RPMI8226 (cell line): ENCODE data around the gene MRPL49.
"Not testable (repeated sequence)": the region's sequence is repeated elsewhere in the genome, so short reads cannot be mapped to it uniquely, and the experiment has no call there.

Experiments
- DNase-seq: peaks from one replicate; pipeline ENCODE4 v3.0.0-alpha.2; 2015

The MRPL49 gene

GRCh38 chr11:65134952-65135632, 13.0 kb downstream of the MRPL49 start:
- DNase-seq, result peak; percentile 96

GRCh38 chr11:65135633-65136145, 13.6 kb downstream of the MRPL49 start:
- DNase-seq, result peak; percentile 25

GRCh38 chr11:65136515-65137096, 14.5 kb downstream of the MRPL49 start:
- no peak for DNase-seq

GRCh38 chr11:65141896-65142494, 19.9 kb downstream of the MRPL49 start:
- DNase-seq, result no peak

DNA sequence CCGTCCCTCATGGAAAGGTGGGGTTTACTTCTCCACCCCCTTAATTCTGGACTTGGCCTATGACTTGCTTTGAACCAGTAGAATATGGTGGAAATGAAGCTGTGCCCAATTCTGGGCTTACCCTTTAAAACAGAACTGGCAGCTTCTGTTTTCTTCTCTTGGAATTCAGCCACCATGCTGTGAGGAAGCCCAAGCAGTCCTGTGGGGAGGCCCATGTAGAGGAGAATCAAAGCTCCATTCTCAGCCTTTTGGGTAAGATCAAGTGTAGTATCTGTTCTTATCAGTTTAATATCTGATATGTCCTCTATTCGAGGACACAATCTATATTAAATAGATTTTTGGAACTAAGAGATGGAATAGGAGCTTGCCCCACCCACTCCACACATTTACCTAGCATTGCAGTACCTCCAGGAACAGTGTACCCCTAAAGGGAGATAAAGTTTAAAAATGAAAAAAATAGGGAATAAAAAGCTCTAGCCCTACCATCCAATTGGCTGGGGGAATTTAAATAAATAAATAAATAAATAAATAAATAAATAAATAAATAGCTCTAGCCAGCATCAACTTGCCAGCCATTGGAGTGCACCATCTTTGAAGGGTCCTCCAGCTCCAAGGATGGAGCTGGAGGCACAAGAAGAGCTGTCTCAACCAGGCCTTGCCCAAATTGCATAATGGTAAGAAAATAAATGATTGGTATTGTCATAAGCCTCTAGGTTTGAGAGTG, 25.4 kb downstream of the MRPL49 start:
- DNase-seq, result no peak

DNA sequence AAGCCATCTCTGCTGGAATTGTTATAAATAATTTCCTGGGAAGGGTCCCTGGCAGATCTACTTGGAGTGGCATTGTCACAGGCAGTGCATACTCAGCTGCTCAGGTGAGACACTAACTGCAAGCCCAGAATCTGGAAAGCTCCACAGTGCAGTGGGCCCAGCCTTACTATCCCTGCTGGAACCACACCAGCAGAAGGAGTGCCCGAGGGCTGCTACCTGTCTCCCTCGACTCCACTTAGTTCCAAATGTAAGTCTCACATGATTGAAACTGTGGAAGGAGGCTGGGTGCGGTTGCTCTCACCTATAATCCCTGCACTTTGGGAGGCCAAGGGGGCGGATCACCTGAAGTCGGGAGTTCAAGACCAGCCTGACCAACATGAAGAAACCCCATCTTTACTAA, 26.5 kb downstream of the MRPL49 start:
- no peak for DNase-seq

DNA sequence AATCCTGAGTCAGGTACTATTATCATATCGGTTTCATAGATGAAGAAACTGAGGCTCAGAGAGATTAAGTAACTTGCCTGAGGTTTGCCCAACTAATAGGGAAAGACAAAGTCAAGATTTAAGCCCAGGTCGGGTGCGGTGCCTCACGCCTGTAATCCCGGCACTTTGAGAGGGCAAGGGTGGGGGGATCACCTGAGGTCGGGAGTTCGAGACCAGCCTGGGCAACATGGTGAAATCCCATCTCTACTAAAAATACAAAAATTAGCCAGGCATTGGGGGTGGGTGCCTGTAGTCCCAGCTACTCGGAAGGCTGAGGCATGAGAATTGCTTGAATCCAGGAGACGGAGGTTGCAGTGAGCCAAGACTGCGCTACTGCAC, 28.0 kb downstream of the MRPL49 start:
- DNase-seq, result not testable (repeated sequence)

- DNase-seq, result peak; percentile 88
These were observed 28.6 kb downstream of the MRPL49 start for GRCh38 chr11:65150509-65151299.

- no peak for DNase-seq
These were observed 29.3 kb downstream of the MRPL49 start for GRCh38 chr11:65151331-65151899.

- DNase-seq, result peak; percentile 45
These were observed 30.0 kb downstream of the MRPL49 start for GRCh38 chr11:65152122-65152521.

- DNase-seq, result no peak
These were observed 34.1 kb downstream of the MRPL49 start for GRCh38 chr11:65156256-65156655.

DNA sequence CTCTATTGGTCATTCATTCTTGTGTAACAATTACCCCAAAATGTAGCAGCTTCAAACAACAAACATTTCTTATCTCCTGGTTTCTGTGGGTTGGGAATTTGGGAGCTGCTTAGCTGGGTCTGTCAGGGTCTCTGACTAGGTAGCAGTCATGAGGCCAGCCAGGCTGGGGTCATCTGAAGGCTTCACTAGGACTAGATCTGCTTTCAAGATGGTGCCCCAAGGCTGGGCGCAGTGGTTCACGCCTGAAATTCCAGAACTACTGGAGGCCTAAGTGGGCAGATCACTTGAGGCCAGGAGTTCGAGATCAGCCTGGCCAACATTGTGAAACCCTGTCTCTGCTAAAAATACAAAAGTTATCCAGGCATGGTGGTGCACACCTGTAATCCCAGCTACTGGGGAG, 34.8 kb downstream of the MRPL49 start:
- no peak for DNase-seq

DNA sequence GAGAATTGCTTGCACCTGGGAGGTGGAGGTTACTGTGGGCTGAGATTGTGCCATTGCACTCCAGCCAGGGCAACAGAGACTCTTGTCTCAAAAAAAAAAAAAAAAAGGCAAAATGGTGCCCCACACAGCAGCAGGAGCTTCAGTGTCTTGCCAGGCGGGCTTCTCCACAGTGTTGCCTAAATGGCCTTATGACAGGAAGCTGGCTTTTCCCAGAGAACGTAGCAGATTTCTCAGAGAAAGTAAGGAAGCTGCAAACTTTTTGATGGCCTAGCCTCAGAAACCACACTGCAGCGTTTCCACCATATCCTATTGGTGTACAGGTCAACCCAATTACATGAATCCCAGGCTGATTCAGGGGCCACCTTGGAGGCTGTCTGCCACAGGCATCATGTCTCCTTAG, 35.2 kb downstream of the MRPL49 start:
- no peak for DNase-seq

GRCh38 chr11:65159012-65159411, 36.9 kb downstream of the MRPL49 start:
- no peak for DNase-seq

- DNase-seq, result no peak
These were observed 38.5 kb downstream of the MRPL49 start for GRCh38 chr11:65160643-65161042.

DNA sequence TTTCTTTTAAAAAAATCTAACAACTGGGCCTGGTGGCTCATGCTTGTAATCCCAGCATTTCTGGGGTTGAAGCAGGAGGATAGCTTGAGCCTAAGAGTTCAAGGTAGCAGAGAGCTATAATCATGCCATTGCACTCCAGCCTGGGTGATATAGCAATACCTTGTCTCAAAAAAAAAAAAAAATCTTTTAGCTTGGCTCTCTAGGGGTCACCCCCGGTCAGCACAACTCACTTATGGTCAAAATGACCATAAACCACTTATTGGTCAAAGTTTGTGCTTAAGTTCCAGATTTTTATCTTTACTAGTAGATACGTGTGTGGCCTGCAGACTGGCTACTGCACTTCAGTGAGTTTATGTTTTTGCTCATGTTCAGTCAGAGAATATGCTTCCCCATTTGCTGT, 41.6 kb downstream of the MRPL49 start:
- DNase-seq, result no peak

GRCh38 chr11:65165410-65166317, 43.5 kb downstream of the MRPL49 start:
- no peak for DNase-seq

DNA sequence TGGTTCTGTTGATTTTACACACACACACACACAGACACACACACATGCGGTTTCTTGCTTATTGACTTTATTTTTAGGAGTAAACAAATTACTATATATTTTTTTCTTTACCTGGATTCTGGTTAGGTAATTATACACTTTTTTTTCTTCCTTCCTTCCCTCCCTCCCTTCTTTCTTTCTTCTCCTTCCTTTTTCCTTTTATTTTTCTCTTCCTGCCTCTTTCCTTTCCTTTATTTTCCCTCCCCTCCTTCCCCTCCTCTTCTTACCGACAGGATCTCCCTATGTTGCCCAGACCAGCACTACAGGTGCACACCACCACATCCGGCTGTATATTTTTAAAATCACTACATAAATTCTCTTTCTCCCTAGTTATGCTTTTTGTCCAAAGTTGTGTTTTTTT, 44.8 kb downstream of the MRPL49 start:
- DNase-seq, result no peak

DNA sequence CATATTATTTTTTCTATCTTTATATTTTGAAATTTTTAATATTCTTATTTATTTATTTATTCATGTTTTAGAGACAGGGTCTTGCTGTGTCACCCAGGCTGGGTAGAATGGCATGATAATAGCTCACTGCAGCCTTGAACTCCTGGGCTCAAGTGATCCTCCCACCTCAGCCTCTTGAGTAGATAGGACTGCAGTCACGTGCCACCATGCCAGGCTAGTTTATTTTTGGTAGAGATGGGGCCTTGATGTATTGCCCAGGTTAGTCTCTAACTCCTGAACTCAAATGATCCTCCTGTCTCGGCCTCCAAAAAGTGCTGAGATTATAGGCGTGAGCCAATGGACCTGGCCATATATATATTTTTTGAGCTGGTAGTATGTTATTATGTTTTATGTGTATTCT, 45.5 kb downstream of the MRPL49 start:
- no peak for DNase-seq

DNA sequence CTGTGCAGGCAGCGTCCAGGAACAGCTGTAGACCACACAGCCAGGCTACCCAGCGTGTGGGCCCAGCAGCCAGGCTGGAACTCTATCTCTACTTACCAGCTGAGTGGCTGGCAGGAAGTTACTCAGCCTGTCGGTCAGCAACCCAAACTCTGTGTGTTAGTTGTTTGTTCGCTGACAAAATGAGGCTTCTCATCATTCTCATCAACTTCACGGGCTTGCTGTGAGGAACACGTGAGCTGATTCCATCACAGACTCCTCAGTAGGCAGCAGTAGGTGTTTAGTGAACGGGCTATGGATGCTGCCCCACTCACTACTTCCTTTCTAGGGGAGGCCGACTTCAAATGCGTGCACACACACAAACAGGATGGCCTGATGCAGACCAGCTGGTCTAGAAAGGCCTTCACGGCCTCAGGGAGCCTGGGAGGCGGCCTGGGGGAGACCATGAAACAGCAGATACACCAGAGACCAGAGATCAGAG, 47.1 kb downstream of the MRPL49 start:
- DNase-seq, result no peak

DNA sequence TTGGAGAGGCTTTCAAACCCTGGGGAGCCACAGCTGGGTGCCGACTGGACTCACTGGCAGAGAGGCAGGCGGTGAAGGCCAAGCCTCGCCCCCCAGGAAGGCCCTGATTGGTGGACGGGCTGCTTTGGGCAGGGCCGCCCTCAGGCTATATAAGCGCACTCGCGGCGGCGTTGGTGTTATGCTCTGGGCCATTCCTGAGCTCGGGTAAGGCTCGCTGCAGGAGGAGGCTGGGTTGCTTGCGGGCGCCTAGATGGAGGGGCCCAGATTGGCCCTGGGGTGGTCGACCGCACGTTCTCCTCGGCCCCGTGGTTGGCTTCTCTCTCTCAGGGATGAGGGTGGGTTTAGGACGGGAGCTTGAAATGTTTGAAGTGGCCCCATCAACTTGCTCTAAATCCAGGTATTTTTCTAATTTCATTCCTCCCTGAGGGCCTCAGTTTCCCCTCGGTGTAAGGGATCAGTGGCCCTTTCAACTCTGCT, 48.0 kb downstream of the MRPL49 start, which contains the start of gene SPDYC:
Gene SPDYC (plus strand): TSS at position 176 of the 477 bp plus-strand sequence. CDS start 1,125 bp downstream, outside the sequence.
- no peak for DNase-seq
